Osteocyte (in vitro differentiated cells): ENCODE results near the gene ARSA. TPM values are rescaled to one million over a fixed set of nuclear protein-coding genes. Genes with fewer than 3 reads are reported as not detected.

ENCODE experiments used
- DNase-seq: peaks from one replicate; pipeline ENCODE4 v3.0.0; 2021; ENCODE audit warnings: mixed read lengths; ENCODE audit not compliant: unreplicated experiment; ENCODE audit errors: extremely low spot score
- H3K27ac Mint-ChIP-seq: one replicate; pipeline ENCODE4 v1.8.0; 2021; ENCODE audit warnings: mild to moderate bottlenecking, mixed read lengths; ENCODE audit not compliant: unreplicated experiment
- H3K27me3 Mint-ChIP-seq: one replicate; pipeline ENCODE4 v1.8.0; 2021; ENCODE audit warnings: mixed read lengths; ENCODE audit not compliant: unreplicated experiment
- H3K36me3 Mint-ChIP-seq: one replicate; pipeline ENCODE4 v1.8.0; 2021; ENCODE audit warnings: mixed read lengths; ENCODE audit not compliant: unreplicated experiment
- H3K4me1 Mint-ChIP-seq: one replicate; pipeline ENCODE4 v1.8.0; 2021; ENCODE audit warnings: mixed read lengths; ENCODE audit not compliant: unreplicated experiment
- H3K4me3 Mint-ChIP-seq: one replicate; pipeline ENCODE4 v1.8.0; 2021; ENCODE audit warnings: mild to moderate bottlenecking, moderate library complexity, mixed read lengths; ENCODE audit not compliant: unreplicated experiment
- H3K9me3 Mint-ChIP-seq: one replicate; pipeline ENCODE4 v1.8.0; 2021; ENCODE audit warnings: mixed read lengths; ENCODE audit not compliant: unreplicated experiment
- CTCF ChIP-seq: fragments of 200-600 bp; sonication (generic); IDR thresholded peaks from 2 replicates; pipeline ENCODE4 v1.5.0; 2021; ENCODE audit warnings: antibody characterized with exemption, mild to moderate bottlenecking, moderate library complexity
- total RNA-seq: library from RNA; stranded (reverse); gene quantifications from 2 replicates; pipeline ENCODE4 v1.2.1, GENCODE V29; 2021

ARSA gene
- total RNA-seq, 1 donor from 2014 or later, result 43.5 TPM

- TF ChIP-seq CTCF, result no peak
- no peak for DNase-seq
- H3K36me3 Mint-ChIP-seq, result no peaks in the 10 kb centered on the region
- no peaks in the 10 kb centered on the region for H3K27me3 Mint-ChIP-seq
- H3K4me1 Mint-ChIP-seq, result peaks cover 6% of the 10 kb centered on the region
- no peaks in the 10 kb centered on the region for H3K9me3 Mint-ChIP-seq
- no peak overlapping the region for H3K4me3 Mint-ChIP-seq
- no peak overlapping the region for H3K27ac Mint-ChIP-seq
Measured at GRCh38 chr22:50587407-50587806, 40.5 kb downstream of the ARSA start.

GRCh38 chr22:50586416-50586815 is 41.5 kb downstream of the ARSA start:
- Mint-ChIP-seq H3K9me3 (no peaks in the 10 kb centered on the region), H3K27ac (no peak overlapping the region), H3K27me3 (no peaks in the 10 kb centered on the region), H3K4me1 (peaks cover 7% of the 10 kb centered on the region), H3K4me3 (no peak overlapping the region), H3K36me3 (no peaks in the 10 kb centered on the region)
- no peak for TF ChIP-seq CTCF
- DNase-seq, result no peak

- Mint-ChIP-seq H3K36me3 (no peaks in the 10 kb centered on the region), H3K27ac (no peak overlapping the region), H3K27me3 (no peaks in the 10 kb centered on the region), H3K4me3 (no peak overlapping the region), H3K9me3 (no peaks in the 10 kb centered on the region), H3K4me1 (peaks cover 9% of the 10 kb centered on the region)
- no peak for DNase-seq
- TF ChIP-seq CTCF, result no peak
Measured at GRCh38 chr22:50585781-50586180, 42.2 kb downstream of the ARSA start.

GRCh38 chr22:50585238-50585637 is 42.7 kb downstream of the ARSA start:
- DNase-seq, result no peak
- TF ChIP-seq CTCF, result no peak
- Mint-ChIP-seq H3K4me3 (no peak overlapping the region), H3K36me3 (no peaks in the 10 kb centered on the region), H3K9me3 (no peaks in the 10 kb centered on the region), H3K4me1 (peaks cover 13% of the 10 kb centered on the region), H3K27me3 (no peaks in the 10 kb centered on the region), H3K27ac (no peak overlapping the region)

GRCh38 chr22:50584106-50585096 is 43.6 kb downstream of the ARSA start:
- H3K36me3 Mint-ChIP-seq, result no peaks in the 10 kb centered on the region
- no peak overlapping the region for H3K27ac Mint-ChIP-seq
- no peak for TF ChIP-seq CTCF
- DNase-seq, result no peak
- peaks cover 16% of the 10 kb centered on the region for H3K4me1 Mint-ChIP-seq
- H3K9me3 Mint-ChIP-seq, result no peaks in the 10 kb centered on the region
- H3K27me3 Mint-ChIP-seq, result no peaks in the 10 kb centered on the region
- H3K4me3 Mint-ChIP-seq, result no peak overlapping the region
